Glomerular visceral epithelial cell (primary cell): ENCODE results near the gene IKBIP.
"Not testable (repeated sequence)": the region's sequence is repeated elsewhere in the genome, so short reads cannot be mapped to it uniquely, and the experiment has no call there.

Experiments used
- DNase-seq: peaks from one replicate; pipeline ENCODE4 v3.0.0-alpha.2; 2016; ENCODE audit errors: extremely low spot score

Gene IKBIP

DNA sequence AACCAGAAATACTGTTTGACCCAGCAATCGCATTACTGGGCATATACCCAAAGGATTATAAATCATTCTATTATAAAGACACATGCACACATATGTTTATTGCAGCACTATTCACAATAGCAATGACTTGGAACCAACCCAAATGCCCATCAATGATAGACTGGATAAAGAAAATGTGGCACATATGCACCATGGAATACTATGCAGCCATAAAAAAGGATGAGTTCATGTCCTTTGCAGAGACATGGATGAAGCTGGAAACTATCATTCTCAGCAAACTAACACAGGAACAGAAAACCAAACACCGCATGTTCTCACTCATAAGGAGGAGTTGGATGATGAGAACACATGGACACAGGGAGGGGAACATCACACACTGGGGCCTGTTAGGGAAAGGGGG is 67.8 kb downstream of the IKBIP start:
- not testable (repeated sequence) for DNase-seq

- DNase-seq: no peak
These were observed 69.6 kb downstream of the IKBIP start for GRCh38 chr12:98575013-98575412.
